CD14-positive monocyte (primary cell): ENCODE data around the gene PRDM11. TPM values are rescaled to one million over a fixed set of nuclear protein-coding genes. Genes with fewer than 3 reads are reported as not detected.

Source experiments
- DNase-seq, 3 donors: peaks; one replicate each; pipeline ENCODE4 v3.0.0-alpha.2; 2011 to 2022
- H2AFZ ChIP-seq: 2 replicates; pipeline ENCODE4 v1.6.0; 2012; ENCODE audit warnings: mild to moderate bottlenecking, low read depth, low read length, inconsistent platforms; ENCODE audit not compliant: insufficient read depth, poor library complexity, severe bottlenecking
- H3K27ac ChIP-seq, 2 donors: 1 replicate in 1 of 2; 2 replicates in 1 of 2; pipeline ENCODE4 v1.5.1; 2012 to 2013; ENCODE audit warnings: low read length in 2 of 2, control low read depth in 1 of 2, inconsistent platforms in 1 of 2, low read depth in 1 of 2, mild to moderate bottlenecking in 1 of 2
- H3K27me3 ChIP-seq, 2 donors: one replicate each; pipeline versions ENCODE4 v1.6.0 to v1.6.1; 2011 to 2013; ENCODE audit warnings: low read length in 2 of 2; ENCODE audit not compliant: control insufficient read depth in 2 of 2, insufficient read depth in 2 of 2
- H3K36me3 ChIP-seq, 2 donors: replicated peaks in 1 of 2; 1 replicate in 1 of 2; 2 replicates in 1 of 2; pipeline versions ENCODE4 v1.5.1 to v1.6.1; 2012 to 2013; ENCODE audit warnings: low read length in 2 of 2, control low read depth in 1 of 2, inconsistent platforms in 1 of 2, mild to moderate bottlenecking in 1 of 2; ENCODE audit not compliant: insufficient read depth in 2 of 2, control insufficient read depth in 1 of 2
- H3K4me1 ChIP-seq, 2 donors: 1 replicate in 1 of 2; 2 replicates in 1 of 2; pipeline versions ENCODE4 v1.5.1 to v1.6.1; 2012 to 2013; ENCODE audit warnings: low read length in 2 of 2, control low read depth in 1 of 2, inconsistent platforms in 1 of 2, mild to moderate bottlenecking in 1 of 2, moderate library complexity in 1 of 2; ENCODE audit not compliant: insufficient read depth in 2 of 2, control insufficient read depth in 1 of 2
- H3K4me2 ChIP-seq: replicated peaks from 2 replicates; pipeline ENCODE3; 2012; ENCODE audit warnings: low read length, moderate library complexity, mild to moderate bottlenecking; ENCODE audit not compliant: poor library complexity, severe bottlenecking; ENCODE audit errors: extremely low read depth
- H3K4me3 ChIP-seq, 3 experiments: fragments of 200-600 bp in 1 of 3; sonication (generic) in 1 of 3; replicated peaks in 1 of 3; 1 replicate in 2 of 3; 2 replicates in 1 of 3; pipeline ENCODE4 v1.5.1; 2011 to 2013; ENCODE audit warnings: low read length in 3 of 3, mild to moderate bottlenecking in 3 of 3, control low read depth in 2 of 3, low read depth in 2 of 3, inconsistent platforms in 1 of 3, moderate library complexity in 1 of 3
- H3K79me2 ChIP-seq: 2 replicates; pipeline ENCODE4 v1.6.0; 2012; ENCODE audit warnings: mild to moderate bottlenecking, control low read depth, inconsistent platforms, low read length, moderate library complexity; ENCODE audit not compliant: insufficient read depth
- H3K9ac ChIP-seq: 2 replicates; pipeline ENCODE4 v1.6.0; 2017; ENCODE audit warnings: low read length, mild to moderate bottlenecking; ENCODE audit not compliant: insufficient read depth, poor library complexity, severe bottlenecking
- H3K9me3 ChIP-seq, 2 donors: replicated peaks in 1 of 2; 1 replicate in 1 of 2; 2 replicates in 1 of 2; pipeline versions ENCODE4 v1.5.1 to v1.6.1; 2012 to 2013; ENCODE audit warnings: low read length in 2 of 2, control low read depth in 1 of 2; ENCODE audit not compliant: control insufficient read depth in 1 of 2, insufficient read depth in 1 of 2
- H4K20me1 ChIP-seq: 2 replicates; pipeline ENCODE4 v1.6.0; 2012; ENCODE audit warnings: mild to moderate bottlenecking, low read length, control low read depth, moderate library complexity; ENCODE audit not compliant: insufficient read depth
- H3K27ac Mint-ChIP-seq, 7 donors: one replicate each; pipeline ENCODE4 v1.8.0; 2020; ENCODE audit warnings: mild to moderate bottlenecking in 7 of 7, mixed read lengths in 7 of 7, moderate library complexity in 6 of 7, inconsistent platforms in 2 of 7
- H3K27me3 Mint-ChIP-seq, 3 donors: one replicate each; pipeline ENCODE4 v1.8.0; 2021 to 2022; ENCODE audit warnings: low read depth in 3 of 3, mild to moderate bottlenecking in 3 of 3, mixed read lengths in 3 of 3, moderate library complexity in 3 of 3, inconsistent platforms in 1 of 3
- H3K36me3 Mint-ChIP-seq, 2 donors: one replicate each; pipeline ENCODE4 v1.8.0; 2020; ENCODE audit warnings: mixed read lengths in 2 of 2, inconsistent platforms in 1 of 2, mild to moderate bottlenecking in 1 of 2
- H3K4me1 Mint-ChIP-seq: one replicate; pipeline ENCODE4 v1.8.0; 2020; ENCODE audit warnings: mild to moderate bottlenecking, mixed read lengths
- H3K4me3 Mint-ChIP-seq, 2 donors: one replicate each; pipeline ENCODE4 v1.8.0; 2020; ENCODE audit warnings: mild to moderate bottlenecking in 2 of 2, mixed read lengths in 2 of 2, moderate library complexity in 1 of 2
- H3K9me3 Mint-ChIP-seq, 7 donors: one replicate each; pipeline ENCODE4 v1.8.0; 2020 to 2022; ENCODE audit warnings: mixed read lengths in 7 of 7, mild to moderate bottlenecking in 6 of 7, moderate library complexity in 6 of 7, inconsistent platforms in 2 of 7
- WGBS: methylation state at CpG from one replicate; pipeline ENCODE4 v1.1.5; 2013; ENCODE audit warnings: missing lambda C conversion rate; ENCODE audit not compliant: insufficient coverage; 5-methylcytosine and 5-hydroxymethylcytosine counted together
- intact Hi-C, 2 donors: fragments of 100-400 bp; cut with micrococcal nuclease; formaldehyde crosslinking; loops; one replicate each; pipeline versions ENCODE4 v1.15.0 to v1.15.1; 2023
- polyA plus RNA-seq, 3 donors: library from polyadenylated mRNA; depleted of rRNA in 1 of 3; unstranded in 2 of 3; stranded (reverse) in 1 of 3; fragments of 300-500 nt in 2 of 3; fragments of >200 nt in 1 of 3; fragmentation: Illumina TruSeq in 2 of 3; gene quantifications; 1 replicate in 2 of 3; 2 replicates in 1 of 3; pipeline ENCODE4 v1.2.3, GENCODE V29; 2012 to 2021
- TF ChIP-seq, protein P1 (sequence below): fragments of 200-600 bp; IDR thresholded peaks from one replicate; pipeline ENCODE4 v1.8.0; 2022; ENCODE audit warnings: antibody characterized with exemption, mild to moderate bottlenecking

PRDM11 gene
- polyA plus RNA-seq, 3 donors: 0.48 to 1.8 TPM; not detected in 1

DNA sequence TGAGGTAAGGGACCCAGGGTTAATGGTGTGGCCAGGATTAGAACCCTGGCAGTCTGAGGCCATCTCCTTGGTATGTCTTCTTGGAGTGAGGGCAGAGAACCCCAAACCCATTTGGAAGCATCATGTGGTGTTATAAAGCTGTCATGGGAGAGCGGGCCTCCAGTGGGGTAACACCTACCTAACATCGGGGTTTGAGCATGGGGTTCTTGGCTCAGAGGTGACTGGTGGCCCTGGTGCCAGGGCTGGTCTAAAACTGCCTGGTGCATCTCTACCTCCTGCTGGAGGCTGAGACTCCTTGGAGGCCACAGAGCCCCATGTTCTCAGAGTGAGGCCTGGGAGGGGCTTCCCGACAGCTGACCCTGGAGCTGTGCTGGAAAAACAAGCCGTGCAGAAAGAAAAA, 4.5 kb downstream of the PRDM11 start:
- H3K36me3 ChIP-seq: no peaks in the 10 kb centered on the region
- peaks cover 20% of the 10 kb centered on the region for H3K4me1 Mint-ChIP-seq
- no peaks in the 10 kb centered on the region for H4K20me1 ChIP-seq
- H3K4me3 Mint-ChIP-seq: no peak overlapping the region
- 93% methylated on average over 4 of the region's 4 CpGs for WGBS
- H3K27ac ChIP-seq: no peak overlapping the region
- intact Hi-C loops: no loop called here
- H3K27me3 ChIP-seq: peaks cover 0 to under 1% of the 10 kb centered on the region in 2 donors
- H2AFZ ChIP-seq: no peak overlapping the region
- no peak overlapping the region for H3K27ac Mint-ChIP-seq
- DNase-seq: no peak
- H3K9me3 ChIP-seq: no peaks in the 10 kb centered on the region
- H3K4me2 ChIP-seq: no peak overlapping the region
- H3K4me3 ChIP-seq: no peak overlapping the region
- no peak overlapping the region for H3K9ac ChIP-seq
- peaks cover 0 to 2% of the 10 kb centered on the region in 2 donors for H3K36me3 Mint-ChIP-seq
- H3K9me3 Mint-ChIP-seq: peaks cover 0 to 4% (median 0%) of the 10 kb centered on the region in 7 donors
- H3K27me3 Mint-ChIP-seq: peaks cover 4 to 15% (median 7%) of the 10 kb centered on the region in 3 donors
- TF ChIP-seq, protein P1, sequence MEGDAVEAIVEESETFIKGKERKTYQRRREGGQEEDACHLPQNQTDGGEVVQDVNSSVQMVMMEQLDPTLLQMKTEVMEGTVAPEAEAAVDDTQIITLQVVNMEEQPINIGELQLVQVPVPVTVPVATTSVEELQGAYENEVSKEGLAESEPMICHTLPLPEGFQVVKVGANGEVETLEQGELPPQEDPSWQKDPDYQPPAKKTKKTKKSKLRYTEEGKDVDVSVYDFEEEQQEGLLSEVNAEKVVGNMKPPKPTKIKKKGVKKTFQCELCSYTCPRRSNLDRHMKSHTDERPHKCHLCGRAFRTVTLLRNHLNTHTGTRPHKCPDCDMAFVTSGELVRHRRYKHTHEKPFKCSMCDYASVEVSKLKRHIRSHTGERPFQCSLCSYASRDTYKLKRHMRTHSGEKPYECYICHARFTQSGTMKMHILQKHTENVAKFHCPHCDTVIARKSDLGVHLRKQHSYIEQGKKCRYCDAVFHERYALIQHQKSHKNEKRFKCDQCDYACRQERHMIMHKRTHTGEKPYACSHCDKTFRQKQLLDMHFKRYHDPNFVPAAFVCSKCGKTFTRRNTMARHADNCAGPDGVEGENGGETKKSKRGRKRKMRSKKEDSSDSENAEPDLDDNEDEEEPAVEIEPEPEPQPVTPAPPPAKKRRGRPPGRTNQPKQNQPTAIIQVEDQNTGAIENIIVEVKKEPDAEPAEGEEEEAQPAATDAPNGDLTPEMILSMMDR: no peak
- peaks cover 7% of the 10 kb centered on the region for H3K79me2 ChIP-seq
- peaks cover 11 to 14% of the 10 kb centered on the region in 2 donors for H3K4me1 ChIP-seq

DNA sequence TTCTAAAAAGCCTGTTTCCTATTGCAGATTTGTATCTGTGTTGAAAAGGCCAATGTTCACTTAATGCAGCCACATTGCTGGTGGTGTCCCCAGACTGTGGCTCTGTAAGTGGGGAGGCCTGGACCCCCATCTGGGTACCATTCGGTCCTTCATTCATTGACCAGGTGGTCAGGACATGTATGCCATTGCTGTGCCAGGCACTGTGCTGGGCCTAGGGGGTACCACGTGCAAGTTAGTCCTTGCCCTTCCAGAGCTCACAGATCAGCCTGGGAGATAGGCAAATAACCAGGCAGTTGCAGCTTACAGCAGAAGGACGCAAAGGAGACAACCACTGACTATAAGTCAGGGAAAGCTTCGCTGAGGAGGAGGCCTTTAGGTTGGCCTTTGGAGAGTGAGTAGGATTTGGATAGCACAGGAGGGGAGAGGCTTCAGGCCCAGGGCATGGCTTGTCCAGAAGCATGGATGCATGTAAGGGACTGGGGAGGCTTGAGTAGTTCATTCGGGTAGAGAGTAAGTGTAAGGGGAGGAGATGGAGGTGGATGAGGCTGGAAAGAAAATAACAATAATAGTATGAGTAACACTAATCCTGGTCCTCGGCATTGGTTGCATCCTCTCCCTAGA, 5.0 kb downstream of the PRDM11 start:
- Mint-ChIP-seq H3K27me3 (peaks cover 2 to 9% (median 7%) of the 10 kb centered on the region in 3 donors), H3K27ac (peak overlapping the region in 2 of 7 donors; percentile 21 to 58), H3K9me3 (peaks cover 0 to 4% (median 0%) of the 10 kb centered on the region in 7 donors), H3K4me3 (no peak overlapping the region), H3K4me1 (peaks cover 16% of the 10 kb centered on the region), H3K36me3 (peaks cover 0 to 2% of the 10 kb centered on the region in 2 donors)
- no peaks in the 10 kb centered on the region for H3K27me3 ChIP-seq
- H3K36me3 ChIP-seq: no peaks in the 10 kb centered on the region
- H2AFZ ChIP-seq: no peak overlapping the region
- H3K4me1 ChIP-seq: peaks cover 8 to 10% of the 10 kb centered on the region in 2 donors
- DNase-seq: no peak
- intact Hi-C loops: no loop called here
- TF ChIP-seq, protein P1: no peak
- no peaks in the 10 kb centered on the region for H4K20me1 ChIP-seq
- H3K27ac ChIP-seq: no peak overlapping the region
- peaks cover 7% of the 10 kb centered on the region for H3K79me2 ChIP-seq
- no peaks in the 10 kb centered on the region for H3K9me3 ChIP-seq
- no peak overlapping the region for H3K4me3 ChIP-seq
- H3K9ac ChIP-seq: no peak overlapping the region
- WGBS: 96% methylated on average over 3 of the region's 6 CpGs
- H3K4me2 ChIP-seq: no peak overlapping the region
